Gastrocnemius medialis (tissue), 4 donors: ENCODE results near the gene MEGF6.

Experiments used
- POLR2A ChIP-seq, 2 donors: fragments of 450-650 bp; IDR thresholded peaks; one replicate each; pipeline ENCODE4 v1.6.1; 2017; ENCODE audit warnings: antibody characterized with exemption in 2 of 2, mild to moderate bottlenecking in 2 of 2, moderate library complexity in 2 of 2
- TF ChIP-seq, protein P1 (sequence below), 5 experiments: fragments of 450-650 bp in 3 of 5; fragments of 200-600 bp in 2 of 5; sonication (generic) in 2 of 5; IDR thresholded peaks in 4 of 5; conservative IDR thresholded peaks in 1 of 5; 1 replicate in 4 of 5; 2 replicates in 1 of 5; pipeline ENCODE4 v1.5.1; 2016 to 2019; ENCODE audit warnings: antibody characterized with exemption in 5 of 5, mild to moderate bottlenecking in 3 of 5, moderate library complexity in 3 of 5

DNA sequence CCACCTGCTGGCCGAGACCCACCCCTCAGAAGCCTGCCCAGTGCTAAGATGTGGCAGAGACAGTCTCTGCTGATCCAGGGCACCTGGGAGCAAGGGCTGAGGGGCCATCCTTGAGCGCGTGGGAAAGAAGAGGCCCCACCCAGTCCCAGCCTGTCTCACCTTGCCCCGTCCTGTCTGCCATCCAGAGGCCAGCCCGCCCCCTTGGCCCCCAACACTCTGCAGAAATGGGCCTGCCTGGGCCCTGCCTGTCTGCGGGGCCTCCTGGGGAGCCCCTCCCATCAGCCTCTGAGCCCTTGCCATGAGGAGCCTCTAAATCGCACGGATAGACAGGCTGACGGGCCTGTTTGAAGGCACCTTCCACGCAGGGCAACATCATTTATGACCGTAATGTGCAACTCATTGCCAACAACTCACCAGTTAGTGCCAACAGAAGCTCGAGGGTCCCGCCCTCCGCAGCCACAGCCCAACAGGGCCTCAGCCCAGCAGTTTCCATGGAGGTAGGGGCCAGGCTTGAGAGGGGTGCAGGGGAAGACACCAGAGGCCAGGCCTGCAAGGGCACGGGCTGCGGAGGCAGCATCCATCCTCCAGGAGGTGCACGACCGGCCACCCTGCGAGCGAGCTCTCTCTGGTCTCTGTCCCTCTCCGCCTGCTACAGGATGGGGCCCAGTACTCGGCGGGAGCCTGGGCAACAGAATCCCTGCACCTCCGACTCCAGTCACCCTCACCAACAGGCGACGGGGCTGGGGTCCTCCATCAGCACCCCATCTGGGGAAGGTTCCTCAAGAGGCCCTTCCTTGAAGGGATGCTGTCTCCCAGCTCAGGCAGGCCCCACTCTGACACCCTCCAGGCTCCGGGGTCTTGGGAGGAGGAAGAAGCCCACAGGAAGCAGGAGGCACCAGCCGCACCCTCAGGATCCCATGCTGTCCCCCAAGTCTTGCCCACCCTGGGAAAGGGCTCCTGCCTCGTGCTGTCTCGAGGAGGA is 78.0 kb downstream of the MEGF6 start:
- TF ChIP-seq, protein P1, sequence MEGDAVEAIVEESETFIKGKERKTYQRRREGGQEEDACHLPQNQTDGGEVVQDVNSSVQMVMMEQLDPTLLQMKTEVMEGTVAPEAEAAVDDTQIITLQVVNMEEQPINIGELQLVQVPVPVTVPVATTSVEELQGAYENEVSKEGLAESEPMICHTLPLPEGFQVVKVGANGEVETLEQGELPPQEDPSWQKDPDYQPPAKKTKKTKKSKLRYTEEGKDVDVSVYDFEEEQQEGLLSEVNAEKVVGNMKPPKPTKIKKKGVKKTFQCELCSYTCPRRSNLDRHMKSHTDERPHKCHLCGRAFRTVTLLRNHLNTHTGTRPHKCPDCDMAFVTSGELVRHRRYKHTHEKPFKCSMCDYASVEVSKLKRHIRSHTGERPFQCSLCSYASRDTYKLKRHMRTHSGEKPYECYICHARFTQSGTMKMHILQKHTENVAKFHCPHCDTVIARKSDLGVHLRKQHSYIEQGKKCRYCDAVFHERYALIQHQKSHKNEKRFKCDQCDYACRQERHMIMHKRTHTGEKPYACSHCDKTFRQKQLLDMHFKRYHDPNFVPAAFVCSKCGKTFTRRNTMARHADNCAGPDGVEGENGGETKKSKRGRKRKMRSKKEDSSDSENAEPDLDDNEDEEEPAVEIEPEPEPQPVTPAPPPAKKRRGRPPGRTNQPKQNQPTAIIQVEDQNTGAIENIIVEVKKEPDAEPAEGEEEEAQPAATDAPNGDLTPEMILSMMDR (IDR thresholded peaks at IDR 0.05 in 4 of 5, conservative IDR thresholded peaks at IDR 0.05 in 1 of 5) = no peak
- TF ChIP-seq POLR2A (IDR thresholded peaks at IDR 0.05) = no peak
